Measurements from ENCODE around the gene TEX14.

TEX14 gene

DNA sequence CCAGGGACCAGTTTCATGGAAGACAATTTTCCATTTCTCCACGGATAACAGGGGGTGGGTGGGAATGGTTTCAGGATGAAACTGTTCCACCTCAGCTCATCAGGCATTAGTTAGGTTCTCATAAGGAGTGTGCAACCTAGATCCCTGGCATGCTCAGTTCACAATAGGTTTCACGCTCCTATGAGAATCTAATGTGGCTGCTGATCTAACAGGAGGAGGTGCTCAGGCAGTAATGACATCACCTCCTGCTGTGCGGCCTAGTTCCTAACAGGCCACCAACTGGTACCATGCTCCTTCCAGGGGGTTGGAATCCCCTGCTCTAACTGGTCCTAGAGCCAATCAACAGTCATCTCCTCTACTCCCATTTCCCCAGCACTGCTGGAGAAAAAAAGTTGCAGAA is 19.9 kb downstream of the TEX14 start:
- no peak for FAIRE-seq
- no peak for DNase-seq (ENCODE audit: insufficient read length, low spot score)
- TF ChIP-seq, protein P1, sequence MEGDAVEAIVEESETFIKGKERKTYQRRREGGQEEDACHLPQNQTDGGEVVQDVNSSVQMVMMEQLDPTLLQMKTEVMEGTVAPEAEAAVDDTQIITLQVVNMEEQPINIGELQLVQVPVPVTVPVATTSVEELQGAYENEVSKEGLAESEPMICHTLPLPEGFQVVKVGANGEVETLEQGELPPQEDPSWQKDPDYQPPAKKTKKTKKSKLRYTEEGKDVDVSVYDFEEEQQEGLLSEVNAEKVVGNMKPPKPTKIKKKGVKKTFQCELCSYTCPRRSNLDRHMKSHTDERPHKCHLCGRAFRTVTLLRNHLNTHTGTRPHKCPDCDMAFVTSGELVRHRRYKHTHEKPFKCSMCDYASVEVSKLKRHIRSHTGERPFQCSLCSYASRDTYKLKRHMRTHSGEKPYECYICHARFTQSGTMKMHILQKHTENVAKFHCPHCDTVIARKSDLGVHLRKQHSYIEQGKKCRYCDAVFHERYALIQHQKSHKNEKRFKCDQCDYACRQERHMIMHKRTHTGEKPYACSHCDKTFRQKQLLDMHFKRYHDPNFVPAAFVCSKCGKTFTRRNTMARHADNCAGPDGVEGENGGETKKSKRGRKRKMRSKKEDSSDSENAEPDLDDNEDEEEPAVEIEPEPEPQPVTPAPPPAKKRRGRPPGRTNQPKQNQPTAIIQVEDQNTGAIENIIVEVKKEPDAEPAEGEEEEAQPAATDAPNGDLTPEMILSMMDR (IDR thresholded peaks at IDR 0.05; ENCODE audit: insufficient read depth, missing control alignments), result no peak

DNA sequence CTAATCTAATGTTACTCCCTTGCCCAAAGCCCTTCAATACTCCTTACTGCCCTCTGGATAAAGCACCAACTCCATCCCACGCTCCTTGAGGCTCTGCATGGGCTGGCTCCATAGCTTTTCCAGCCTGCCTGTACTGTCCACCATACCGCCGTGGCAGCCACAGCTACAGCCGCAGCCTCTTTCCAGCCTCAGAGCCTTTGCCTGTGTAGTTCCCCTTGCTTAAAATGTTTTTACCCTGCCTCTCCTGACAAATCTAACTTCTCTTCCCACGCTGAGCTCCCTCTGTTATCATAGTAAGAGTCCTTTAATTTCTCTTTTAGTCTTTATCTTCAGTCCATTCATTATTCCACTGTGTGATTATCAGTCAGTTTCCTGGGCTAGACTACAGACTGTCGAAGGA is 22.0 kb downstream of the TEX14 start:
- DNase-seq (ENCODE audit: insufficient read length, low spot score) (no peak), FAIRE-seq (no peak)
- TF ChIP-seq, protein P1 (IDR thresholded peaks at IDR 0.05; ENCODE audit: insufficient read depth, missing control alignments), result no peak

DNA sequence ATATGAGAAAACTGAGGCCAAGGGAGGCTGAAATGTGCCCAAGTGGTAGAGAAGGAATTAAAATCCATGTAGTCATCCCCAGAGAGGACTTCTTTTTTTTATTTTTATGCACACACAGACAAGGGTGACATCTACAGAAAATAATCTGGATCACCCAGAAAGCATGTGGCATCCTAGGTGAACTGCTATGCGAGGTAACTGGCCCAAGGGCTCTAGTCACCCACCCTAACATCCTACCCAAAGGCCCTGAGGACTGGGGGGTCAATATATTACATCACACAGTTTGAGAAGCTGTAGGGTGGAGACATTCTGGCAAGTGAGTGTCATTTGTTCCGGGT is 23.3 kb downstream of the TEX14 start:
- TF ChIP-seq, protein P1 (IDR thresholded peaks at IDR 0.05; ENCODE audit: insufficient read depth, missing control alignments), result no peak
- DNase-seq (ENCODE audit: insufficient read length, low spot score) (no peak), FAIRE-seq (no peak)

DNA sequence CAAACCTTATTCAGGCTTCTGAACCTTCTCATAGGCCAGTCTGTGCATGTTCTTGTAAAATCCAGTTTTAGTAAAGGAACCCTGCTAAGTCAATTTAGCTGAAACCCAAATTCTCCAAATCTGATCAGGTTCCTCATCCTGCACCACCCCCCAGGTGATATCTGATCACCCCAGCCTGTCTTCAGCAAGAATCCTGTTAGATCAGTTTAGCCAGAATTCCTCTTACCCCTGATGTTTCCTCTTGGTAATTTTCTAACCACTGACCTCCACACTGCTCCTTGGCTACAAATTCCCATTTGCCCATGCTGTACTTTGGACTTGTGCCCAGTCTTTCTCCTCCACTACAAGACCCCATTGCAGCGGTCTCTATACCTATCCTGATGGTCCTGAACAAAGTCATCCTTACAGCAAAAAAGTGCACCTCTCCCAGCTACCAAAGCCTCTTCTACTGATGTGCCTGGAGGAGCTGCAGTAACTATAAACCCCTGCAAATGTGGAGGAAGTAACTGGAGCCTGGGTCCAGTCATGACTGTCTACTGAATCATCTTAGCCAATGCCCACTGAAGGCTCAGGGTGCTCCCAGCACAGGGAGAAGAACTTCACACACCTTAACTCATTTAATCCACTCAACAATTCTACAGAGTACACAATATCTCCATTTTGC is 23.8 kb downstream of the TEX14 start:
- TF ChIP-seq, protein P1 (IDR thresholded peaks at IDR 0.05; ENCODE audit: insufficient read depth, missing control alignments), result no peak
- DNase-seq (ENCODE audit: insufficient read length, low spot score), result no peak
- no peak for FAIRE-seq

DNA sequence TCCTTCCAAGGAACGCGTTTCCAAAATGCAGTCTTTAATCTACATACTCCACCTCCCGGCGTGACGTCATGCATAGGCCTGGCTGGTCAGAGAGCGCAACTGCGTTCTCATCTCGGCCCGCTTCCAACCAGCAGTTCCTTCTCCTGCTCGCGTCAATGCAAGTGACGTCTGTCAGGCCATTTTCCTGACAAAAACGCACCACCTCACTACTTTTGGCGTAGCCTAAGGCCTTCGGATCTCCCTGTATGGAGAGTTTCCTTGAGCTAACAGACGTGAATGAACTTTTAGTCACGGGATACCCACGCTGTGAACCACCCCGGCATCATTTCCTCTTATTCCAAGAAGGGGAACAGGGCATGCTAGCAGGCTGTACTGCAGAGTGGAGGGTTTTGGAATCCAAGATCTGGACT is 25.0 kb downstream of the TEX14 start:
- DNase-seq (ENCODE audit: insufficient read length, low spot score) (no peak), FAIRE-seq (no peak)
- TF ChIP-seq, protein P1 (IDR thresholded peaks at IDR 0.05; ENCODE audit: insufficient read depth, missing control alignments), result no peak

DNA sequence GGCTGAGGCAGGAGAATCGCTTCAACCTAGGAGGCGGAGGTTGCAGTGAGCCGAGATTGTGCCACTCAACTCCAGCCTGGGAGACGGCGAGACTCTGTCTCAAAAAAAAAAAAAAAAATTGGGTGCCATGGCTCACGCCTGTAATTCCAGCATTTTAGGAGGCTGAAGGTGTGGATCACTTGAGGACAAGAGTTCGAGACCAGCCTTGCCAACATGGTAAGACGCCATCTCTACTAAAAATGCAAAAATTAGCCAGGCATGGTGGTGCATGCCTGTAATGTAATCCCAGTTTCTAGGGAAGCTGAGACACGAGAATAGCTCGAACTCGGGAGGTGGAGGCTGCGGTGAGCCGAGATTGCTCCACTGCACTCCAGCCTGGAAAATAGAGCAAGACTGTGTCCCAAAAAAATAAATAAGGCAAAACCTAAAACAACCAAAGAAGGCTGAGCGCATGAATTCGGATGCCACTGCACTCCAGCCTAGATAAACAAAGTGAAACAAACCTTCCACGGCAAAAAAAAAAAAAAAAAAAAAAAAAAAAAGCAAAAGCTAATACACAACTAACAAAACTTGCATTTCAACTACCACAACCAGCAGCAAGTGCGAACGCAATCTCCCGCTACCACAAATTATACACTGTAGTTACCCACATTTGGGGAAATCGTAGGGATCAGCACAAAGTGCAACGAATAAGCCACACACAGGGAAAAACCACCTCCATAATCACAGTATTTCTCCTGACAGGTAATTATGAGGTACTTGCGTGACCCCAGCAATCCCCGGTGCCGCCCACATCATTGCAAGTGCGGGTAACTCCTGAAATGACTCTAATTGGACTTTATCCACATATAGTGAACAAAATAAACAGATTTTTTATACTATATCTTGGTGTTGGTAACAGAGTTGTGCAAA is 25.6 kb downstream of the TEX14 start:
- TF ChIP-seq, protein P1 (IDR thresholded peaks at IDR 0.05; ENCODE audit: insufficient read depth, missing control alignments), result no peak
- FAIRE-seq (no peak), DNase-seq (ENCODE audit: insufficient read length, low spot score) (no peak)

DNA sequence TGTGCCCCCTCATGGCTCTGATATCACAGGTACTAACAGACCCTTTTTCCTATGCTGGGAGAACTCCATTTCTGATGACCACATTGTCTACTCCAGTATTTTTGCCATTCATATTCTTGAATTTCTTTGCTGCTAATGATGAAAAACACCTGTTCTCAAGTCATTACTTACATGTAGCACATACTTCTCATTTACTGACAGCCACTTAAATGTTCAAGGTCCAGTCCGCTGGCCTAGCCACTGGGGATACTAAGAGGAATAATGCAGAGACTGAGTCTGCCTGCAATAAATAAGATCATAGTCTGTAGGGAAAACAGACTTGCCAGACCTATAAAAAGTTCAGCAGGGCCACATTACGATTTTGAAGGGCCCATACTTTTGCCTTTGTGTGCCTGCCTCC is 27.5 kb downstream of the TEX14 start:
- no peak for DNase-seq (ENCODE audit: insufficient read length, low spot score)
- TF ChIP-seq, protein P1 (IDR thresholded peaks at IDR 0.05; ENCODE audit: insufficient read depth, missing control alignments), result no peak
- FAIRE-seq, result no peak

Data from D721Med (cell line).